ENCODE results near the gene CSTF2T. TPM values are rescaled to one million over a fixed set of nuclear protein-coding genes. Genes with fewer than 3 reads are reported as not detected.

The CSTF2T gene
- total and polyA plus RNA-seq, 2 of the 13 experiments (the other 11 are each of a cell fraction or from before 2014, with no cell fraction given): 1.4 to 7.2 TPM

DNA sequence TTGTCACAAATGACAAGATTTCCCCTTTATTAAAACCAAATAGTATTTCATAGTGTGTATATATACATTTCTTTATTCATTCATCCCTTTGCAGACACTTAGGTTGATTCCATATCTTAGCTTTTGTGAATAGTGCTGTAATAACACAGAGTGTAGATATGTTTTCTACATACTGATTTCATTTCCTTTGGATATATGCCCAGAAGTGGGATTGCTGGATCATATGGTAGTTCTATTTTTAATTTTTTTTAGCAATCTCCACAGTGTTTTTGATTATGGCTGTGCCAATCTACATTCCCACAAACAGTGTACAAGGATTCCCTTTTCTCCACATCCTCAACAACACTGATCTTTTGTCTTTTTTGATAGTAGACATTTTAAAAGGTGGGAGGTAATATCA lies 46.4 kb downstream of the CSTF2T start:
- Histone ChIP-seq H3K4me2 (ENCODE audit: low read depth, low read length) (no peak overlapping the region), H3K36me3 (replicated peaks in 1 of 2; ENCODE audit: control insufficient read depth in 1 of 2, insufficient read depth in 2 of 2, low read length in 2 of 2) (no peaks in the 10 kb centered on the region), H2AFZ (ENCODE audit: low read length) (no peak overlapping the region), H3K27ac (ENCODE audit: extremely low read length, insufficient read depth, low read length) (no peak overlapping the region), H3K4me3 (replicated peaks in 1 of 3; ENCODE audit: insufficient read depth in 1 of 3, low read depth in 2 of 3, low read length in 3 of 3) (no peak overlapping the region), H3K9ac (ENCODE audit: insufficient read depth, low read depth, low read length) (no peak overlapping the region), H4K20me1 (ENCODE audit: insufficient read depth, low read length) (no peaks in the 10 kb centered on the region), H3K79me2 (ENCODE audit: insufficient read depth, low read length) (no peaks in the 10 kb centered on the region), H3K9me3 (ENCODE audit: low read length) (no peaks in the 10 kb centered on the region), H3K4me1 (ENCODE audit: insufficient read depth, low read length) (no peaks in the 10 kb centered on the region; the same call in 1 of the 2 replicates), H3K27me3 (ENCODE audit: control insufficient read depth in 1 of 2, insufficient read depth in 2 of 2, low read length in 2 of 2) (no peaks in the 10 kb centered on the region)
- ChIA-PET CTCF (ENCODE audit: low intra/inter-chr PET ratio, low total read pairs) (no interaction called here), POLR2A (no interaction called here)
- in situ Hi-C loops (cut with HindIII; ENCODE audit: extremely low pct_ligation_motif_present, low pct_unique_long_range_greater_than_20kb) (no loop called here), intact Hi-C loops (cut with micrococcal nuclease; ENCODE audit: unreplicated experiment) (no loop called here)
- TF ChIP-seq, protein P1, sequence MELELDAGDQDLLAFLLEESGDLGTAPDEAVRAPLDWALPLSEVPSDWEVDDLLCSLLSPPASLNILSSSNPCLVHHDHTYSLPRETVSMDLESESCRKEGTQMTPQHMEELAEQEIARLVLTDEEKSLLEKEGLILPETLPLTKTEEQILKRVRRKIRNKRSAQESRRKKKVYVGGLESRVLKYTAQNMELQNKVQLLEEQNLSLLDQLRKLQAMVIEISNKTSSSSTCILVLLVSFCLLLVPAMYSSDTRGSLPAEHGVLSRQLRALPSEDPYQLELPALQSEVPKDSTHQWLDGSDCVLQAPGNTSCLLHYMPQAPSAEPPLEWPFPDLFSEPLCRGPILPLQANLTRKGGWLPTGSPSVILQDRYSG (CRISPR knock-in tag; IDR thresholded peaks at IDR 0.05): no peak
- TF ChIP-seq EP300 (IDR thresholded peaks at IDR 0.05; ENCODE audit: low read depth in 2 of 2, low read length in 2 of 2) (no peak), EP300 (CRISPR knock-in tag; IDR thresholded peaks at IDR 0.05; ENCODE audit: borderline replicate concordance) (no peak), ZNF562 (CRISPR knock-in tag; IDR thresholded peaks at IDR 0.05; ENCODE audit: borderline replicate concordance) (no peak), ZNF430 (CRISPR knock-in tag; IDR thresholded peaks at IDR 0.05) (no peak), ZNF17 (CRISPR knock-in tag; IDR thresholded peaks at IDR 0.05) (no peak)
- TF ChIP-seq, protein P2, sequence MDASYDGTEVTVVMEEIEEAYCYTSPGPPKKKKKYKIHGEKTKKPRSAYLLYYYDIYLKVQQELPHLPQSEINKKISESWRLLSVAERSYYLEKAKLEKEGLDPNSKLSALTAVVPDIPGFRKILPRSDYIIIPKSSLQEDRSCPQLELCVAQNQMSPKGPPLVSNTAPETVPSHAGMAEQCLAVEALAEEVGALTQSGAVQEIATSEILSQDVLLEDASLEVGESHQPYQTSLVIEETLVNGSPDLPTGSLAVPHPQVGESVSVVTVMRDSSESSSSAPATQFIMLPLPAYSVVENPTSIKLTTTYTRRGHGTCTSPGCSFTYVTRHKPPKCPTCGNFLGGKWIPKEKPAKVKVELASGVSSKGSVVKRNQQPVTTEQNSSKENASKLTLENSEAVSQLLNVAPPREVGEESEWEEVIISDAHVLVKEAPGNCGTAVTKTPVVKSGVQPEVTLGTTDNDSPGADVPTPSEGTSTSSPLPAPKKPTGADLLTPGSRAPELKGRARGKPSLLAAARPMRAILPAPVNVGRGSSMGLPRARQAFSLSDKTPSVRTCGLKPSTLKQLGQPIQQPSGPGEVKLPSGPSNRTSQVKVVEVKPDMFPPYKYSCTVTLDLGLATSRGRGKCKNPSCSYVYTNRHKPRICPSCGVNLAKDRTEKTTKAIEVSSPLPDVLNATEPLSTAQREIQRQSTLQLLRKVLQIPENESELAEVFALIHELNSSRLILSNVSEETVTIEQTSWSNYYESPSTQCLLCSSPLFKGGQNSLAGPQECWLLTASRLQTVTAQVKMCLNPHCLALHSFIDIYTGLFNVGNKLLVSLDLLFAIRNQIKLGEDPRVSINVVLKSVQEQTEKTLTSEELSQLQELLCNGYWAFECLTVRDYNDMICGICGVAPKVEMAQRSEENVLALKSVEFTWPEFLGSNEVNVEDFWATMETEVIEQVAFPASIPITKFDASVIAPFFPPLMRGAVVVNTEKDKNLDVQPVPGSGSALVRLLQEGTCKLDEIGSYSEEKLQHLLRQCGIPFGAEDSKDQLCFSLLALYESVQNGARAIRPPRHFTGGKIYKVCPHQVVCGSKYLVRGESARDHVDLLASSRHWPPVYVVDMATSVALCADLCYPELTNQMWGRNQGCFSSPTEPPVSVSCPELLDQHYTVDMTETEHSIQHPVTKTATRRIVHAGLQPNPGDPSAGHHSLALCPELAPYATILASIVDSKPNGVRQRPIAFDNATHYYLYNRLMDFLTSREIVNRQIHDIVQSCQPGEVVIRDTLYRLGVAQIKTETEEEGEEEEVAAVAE (CRISPR knock-in tag; IDR thresholded peaks at IDR 0.05; ENCODE audit: borderline replicate concordance): no peak
- TF ChIP-seq, protein P3, sequence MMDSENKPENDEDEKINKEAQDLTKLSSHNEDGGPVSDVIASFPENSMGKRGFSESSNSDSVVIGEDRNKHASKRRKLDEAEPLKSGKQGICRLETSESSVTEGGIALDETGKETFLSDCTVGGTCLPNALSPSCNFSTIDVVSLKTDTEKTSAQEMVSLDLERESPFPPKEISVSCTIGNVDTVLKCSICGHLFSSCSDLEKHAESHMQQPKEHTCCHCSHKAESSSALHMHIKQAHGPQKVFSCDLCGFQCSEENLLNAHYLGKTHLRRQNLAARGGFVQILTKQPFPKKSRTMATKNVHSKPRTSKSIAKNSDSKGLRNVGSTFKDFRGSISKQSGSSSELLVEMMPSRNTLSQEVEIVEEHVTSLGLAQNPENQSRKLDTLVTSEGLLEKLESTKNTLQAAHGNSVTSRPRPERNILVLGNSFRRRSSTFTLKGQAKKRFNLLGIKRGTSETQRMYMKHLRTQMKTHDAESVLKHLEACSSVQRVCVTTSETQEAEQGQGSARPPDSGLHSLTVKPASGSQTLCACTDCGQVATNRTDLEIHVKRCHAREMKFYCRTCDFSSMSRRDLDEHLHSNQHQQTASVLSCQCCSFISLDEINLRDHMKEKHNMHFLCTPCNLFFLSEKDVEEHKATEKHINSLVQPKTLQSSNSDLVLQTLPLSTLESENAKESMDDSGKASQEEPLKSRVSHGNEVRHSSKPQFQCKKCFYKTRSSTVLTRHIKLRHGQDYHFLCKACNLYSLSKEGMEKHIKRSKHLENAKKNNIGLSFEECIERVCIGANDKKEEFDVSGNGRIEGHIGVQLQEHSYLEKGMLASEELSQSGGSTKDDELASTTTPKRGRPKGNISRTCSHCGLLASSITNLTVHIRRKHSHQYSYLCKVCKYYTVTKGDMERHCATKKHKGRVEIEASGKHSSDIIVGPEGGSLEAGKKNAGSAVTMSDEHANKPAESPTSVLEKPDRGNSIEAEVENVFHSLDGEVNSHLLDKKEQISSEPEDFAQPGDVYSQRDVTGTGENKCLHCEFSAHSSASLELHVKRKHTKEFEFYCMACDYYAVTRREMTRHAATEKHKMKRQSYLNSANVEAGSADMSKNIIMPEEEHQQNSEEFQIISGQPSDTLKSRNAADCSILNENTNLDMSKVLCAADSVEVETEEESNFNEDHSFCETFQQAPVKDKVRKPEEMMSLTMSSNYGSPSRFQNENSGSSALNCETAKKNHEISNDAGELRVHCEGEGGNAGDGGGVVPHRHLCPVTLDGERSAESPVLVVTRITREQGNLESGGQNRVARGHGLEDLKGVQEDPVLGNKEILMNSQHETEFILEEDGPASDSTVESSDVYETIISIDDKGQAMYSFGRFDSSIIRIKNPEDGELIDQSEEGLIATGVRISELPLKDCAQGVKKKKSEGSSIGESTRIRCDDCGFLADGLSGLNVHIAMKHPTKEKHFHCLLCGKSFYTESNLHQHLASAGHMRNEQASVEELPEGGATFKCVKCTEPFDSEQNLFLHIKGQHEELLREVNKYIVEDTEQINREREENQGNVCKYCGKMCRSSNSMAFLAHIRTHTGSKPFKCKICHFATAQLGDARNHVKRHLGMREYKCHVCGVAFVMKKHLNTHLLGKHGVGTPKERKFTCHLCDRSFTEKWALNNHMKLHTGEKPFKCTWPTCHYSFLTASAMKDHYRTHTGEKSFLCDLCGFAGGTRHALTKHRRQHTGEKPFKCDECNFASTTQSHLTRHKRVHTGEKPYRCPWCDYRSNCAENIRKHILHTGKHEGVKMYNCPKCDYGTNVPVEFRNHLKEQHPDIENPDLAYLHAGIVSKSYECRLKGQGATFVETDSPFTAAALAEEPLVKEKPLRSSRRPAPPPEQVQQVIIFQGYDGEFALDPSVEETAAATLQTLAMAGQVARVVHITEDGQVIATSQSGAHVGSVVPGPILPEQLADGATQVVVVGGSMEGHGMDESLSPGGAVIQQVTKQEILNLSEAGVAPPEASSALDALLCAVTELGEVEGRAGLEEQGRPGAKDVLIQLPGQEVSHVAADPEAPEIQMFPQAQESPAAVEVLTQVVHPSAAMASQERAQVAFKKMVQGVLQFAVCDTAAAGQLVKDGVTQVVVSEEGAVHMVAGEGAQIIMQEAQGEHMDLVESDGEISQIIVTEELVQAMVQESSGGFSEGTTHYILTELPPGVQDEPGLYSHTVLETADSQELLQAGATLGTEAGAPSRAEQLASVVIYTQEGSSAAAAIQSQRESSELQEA (CRISPR knock-in tag; IDR thresholded peaks at IDR 0.05; ENCODE audit: not compliant biosample characterization): no peak
- no peak for ATAC-seq
- no peak for FAIRE-seq
- DNase-seq (ENCODE audit: low spot score): no peak
- no TSS peak for BruUV-seq (replicated peaks)
